HG03103 (cell line): Measurements from ENCODE around the gene JADE2.

ENCODE experiments used
- ATAC-seq: cut with Tn5 transposase; IDR thresholded peaks from one replicate; pipeline ENCODE4 v1.9.1; 2021; ENCODE audit warnings: low read depth; ENCODE audit not compliant: unreplicated experiment

Gene JADE2

DNA sequence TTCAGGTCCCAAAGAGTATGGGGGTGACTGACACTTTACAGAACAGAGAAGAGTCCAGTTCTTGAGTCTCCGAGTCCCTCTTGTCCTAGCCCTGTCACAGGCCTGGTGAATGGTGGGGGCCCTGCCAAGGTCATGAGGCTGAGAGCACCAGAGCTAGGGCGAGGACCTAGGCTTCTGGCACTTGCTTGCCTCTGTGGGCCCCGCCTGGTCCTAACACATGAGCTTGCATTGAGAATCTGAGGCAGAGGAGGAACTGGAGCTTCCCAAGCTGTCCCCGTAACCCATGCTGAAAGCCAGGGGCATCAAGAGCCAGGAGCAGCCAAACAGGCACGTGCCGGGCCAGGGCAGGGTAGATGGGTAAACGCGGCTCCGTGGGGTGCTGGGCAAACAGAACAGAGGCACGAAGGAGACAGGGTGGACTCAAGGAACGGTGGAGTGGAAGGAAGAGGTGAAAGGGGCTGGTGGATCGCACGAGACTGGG, 41.3 kb downstream of the JADE2 start:
- no peak for ATAC-seq

DNA sequence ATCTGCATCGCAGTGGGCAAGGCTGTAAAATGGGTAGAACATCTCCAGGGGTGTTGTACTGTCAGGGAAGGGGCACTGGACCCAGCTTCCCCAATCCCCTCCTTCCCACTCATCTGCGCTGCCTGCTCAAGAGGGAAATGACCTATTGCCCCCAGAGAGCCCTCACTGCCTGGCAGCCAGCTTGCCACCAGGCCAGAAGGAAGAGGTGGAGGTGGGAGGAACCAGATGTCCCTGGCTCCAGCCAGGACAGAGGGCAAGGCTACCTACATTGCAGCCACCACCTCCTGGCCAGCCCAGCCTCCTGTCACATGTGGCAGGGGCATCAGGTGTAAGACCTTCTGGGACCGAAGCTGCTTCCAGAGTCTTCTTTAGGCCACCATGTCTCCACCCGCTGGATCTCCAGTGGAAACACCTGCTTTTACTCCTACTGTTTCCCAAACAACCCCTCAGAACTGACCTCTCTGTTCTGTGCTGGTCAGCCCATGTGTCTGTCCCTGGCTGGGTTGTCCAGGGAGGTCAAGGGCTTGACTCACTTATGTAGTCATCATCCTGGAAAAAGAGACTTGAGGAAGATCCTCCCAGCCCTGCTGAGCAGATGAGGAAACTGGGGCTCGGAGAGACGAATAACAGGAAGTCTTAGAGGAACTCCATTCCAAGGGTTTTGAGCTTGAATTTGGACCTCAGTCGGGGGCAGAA, 42.3 kb downstream of the JADE2 start:
- no peak for ATAC-seq

DNA sequence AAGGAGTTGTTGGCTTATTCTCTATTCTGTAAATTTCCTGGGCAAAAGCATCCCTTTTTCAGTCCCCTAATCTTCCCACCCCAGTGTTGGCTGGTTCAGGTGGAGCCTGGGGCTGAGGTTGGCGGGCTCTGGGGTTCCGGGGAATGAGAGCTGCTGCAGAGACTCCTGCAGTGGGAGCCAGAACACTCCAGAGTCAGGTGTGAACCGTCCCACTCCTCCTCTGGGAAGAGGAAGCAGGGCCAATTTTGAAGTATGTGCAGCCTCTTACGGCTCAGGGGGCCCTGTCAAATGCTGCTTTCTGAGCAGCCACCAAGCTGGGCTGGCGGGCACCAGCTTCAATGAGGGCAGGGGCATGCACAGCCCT, 42.8 kb downstream of the JADE2 start:
- no peak for ATAC-seq

DNA sequence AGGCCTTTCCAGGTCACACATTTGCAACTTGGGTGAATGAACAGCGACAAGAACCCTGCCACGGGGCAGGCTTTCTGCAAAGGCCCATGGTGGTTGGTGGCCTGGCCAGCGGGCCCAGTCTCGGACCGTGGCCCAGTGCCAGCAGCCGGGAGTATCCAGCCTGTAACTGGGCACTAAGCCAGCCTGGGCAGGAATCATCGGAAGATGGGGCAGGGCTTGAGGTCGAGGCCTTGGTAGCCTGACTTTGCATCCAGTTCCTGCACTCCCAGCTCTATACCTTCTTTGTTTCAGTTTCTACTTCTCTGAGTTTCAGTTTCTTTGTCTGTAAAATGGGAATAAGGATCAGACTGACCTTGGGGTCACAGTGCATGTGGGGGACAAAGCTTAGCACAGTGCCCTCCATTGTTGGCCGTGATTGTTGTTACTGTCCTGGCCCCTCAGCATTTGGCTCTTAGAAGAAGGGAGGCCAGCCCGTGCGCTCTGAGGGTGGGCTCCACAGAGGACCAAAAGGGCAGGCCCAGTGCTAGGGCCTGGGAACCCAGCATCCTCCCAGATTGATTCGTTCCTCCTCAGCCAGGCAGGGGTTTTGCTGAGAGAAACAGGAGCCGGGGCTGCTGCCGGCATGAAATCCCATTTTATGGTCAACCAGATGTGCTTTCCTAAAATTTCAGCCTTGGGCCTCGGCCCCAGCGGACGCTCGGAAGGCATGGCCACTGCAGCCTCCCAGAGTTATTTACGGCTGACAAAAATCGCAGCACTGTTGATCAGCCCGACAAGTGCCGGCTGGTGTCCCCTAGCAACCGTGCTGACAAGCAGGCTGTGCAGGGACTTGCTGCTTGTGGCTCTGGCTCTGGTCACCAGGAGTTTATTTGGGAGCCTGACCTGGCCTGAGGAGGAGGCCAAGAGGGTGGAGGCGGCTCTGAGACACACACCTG, 43.6 kb downstream of the JADE2 start:
- ATAC-seq: no peak

DNA sequence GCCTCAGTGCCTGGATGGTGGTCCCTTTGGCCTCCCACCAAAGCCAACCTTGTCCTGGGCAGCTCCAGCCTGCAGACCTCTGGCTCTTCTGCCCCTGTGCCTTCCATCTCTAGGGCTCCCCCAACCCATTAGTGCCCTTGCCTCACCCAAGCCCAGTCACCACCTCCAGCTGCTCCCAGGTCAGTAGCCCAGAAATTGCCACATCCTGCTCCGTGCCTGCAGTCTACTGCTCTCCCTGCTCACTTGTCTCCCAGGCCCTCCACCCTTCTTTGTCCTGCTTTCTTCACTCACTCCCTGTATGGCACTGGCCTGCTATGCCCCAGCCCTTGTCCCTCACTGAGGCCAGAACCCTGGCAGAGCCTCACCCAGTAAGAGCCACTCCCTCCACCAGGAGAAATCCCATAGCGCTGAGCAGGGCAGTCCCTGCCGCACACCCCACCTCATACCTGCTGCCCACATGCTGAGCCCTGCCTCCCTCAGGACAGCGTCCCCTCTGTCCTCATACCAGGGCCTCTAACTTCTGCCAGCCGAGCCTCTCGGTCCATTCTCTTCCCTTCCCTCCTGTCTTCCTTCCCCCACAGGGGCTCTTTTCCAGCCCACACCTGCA, 44.4 kb downstream of the JADE2 start:
- ATAC-seq: no peak

DNA sequence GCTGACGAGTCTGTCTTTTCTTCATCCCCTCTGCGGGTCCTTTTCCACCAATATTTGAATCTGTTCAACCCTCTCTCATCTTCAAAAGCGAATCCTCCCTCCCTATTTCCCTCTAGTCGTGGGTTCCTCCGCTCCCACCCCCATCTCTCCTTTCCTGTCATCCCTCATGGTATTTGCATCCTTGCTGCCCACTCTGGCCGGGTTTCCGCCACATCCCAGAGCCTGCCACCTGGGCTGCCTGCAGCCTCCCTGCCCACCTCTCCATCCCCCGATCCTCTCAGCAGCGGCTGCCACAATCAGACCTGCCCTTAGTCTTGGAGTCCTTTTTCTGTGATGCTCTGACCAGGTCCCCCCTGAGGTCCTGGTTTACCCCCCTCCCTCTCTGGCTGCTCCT, 44.9 kb downstream of the JADE2 start:
- no peak for ATAC-seq

DNA sequence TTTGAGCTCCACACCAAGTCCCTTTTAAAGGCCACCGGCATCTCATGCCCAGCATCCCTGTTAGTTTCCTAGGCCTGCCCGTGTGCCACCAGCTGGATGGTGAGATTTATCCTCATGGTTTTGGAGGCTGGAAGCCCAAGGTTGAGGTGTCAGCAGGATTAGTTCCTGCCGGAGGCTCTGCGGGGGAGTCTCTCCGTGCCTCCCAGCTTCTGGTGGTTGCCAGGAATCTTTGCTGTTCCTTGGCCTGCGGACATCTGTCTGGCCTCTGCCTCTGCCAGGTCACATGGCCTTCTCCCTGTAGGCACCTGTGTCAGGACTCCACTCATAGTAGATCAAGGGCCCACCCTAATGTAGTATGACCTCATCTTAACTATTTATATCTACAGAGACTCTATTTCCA, 45.4 kb downstream of the JADE2 start:
- ATAC-seq: no peak

DNA sequence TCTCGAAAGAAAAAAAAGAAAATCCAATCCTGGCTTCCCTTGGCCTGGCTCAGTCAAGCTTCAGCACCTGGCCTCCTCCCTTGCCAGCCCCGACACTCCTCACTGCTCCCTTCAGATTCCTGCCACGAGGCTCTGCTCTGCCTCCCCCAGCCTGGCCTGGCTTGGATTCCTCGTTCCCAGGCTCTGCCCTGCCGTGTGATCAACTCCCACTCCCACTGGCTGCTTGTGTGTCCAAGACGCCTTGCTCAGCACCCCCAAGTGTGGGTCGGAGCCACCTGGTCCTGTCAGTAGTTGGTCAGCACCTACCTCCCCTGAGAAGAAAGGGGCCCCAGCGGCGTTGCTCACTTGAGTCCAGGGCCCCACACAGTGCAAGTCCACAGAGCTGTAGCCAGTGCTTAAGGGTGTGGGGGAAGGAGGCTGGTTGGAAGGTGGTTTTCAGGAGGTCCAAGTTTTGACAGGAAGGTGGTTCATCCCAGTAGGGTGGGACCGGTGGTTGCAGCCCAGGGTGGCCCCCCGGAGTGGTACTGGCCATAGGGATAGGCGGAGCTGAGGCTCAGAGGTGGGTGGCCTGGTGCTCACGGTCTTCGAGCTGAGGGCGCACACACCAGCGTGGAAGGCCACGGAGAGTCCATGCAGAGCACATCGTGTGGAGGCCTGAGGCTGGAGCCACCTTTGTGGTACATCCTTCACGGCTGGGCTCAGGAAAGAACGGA, 46.4 kb downstream of the JADE2 start:
- ATAC-seq: no peak

DNA sequence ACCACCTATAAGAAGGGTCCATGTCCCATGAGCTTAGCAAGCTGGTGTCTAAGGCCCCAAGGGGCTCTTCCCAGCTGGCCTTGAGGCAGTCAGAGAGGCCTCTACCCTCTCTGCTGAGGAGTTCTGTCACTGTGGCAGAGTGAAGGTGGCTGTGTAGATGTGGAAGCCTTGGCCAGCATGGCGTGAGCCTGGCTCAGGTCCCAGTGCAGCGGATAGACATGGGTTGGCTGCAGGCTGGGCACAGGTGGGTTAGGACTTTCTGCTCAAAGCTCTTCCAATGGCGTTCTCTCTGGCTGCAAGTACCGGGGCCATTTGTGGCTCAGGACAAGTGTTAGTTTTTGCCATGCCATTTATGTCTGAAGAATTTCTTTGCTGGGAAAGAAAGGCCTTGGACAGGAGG, 47.3 kb downstream of the JADE2 start:
- no peak for ATAC-seq

DNA sequence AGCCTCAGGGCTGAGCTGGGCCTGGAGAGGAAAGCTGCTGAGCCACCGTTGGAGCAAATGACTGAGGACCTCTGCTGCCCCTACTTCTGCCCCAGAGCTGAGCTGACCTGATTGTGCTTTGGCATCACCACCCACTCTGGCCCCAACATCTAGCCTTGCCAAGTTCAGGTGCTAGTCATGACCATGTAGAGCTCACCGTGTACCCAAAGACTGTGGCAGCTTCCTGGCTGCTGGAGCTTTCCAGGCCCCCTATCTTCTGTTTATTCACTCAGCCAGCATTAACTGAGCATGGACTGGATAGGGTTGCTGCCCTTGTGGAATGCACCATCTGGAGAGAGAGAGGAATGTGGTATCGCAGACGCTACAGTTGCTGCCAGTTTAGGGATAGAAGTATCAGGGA, 49.1 kb downstream of the JADE2 start:
- ATAC-seq: no peak

DNA sequence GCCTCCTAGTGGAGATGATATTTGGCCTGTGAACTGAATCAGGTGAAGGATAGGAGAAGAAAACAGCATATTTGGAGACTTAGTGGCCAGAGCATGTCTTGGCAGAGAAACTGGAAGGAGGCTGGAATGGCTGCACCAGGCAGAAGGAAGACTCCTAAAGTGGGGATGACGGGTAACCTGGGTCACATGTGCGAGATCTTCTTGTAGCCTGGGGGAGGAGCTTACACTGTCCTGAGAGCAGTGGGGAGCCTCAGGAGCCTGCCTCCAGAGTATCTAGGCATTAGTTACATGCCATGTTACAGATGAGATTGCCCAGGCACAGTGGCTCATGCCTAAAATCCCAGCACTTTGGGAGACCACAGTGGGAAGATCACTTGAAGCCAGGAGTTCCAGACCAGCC, 49.8 kb downstream of the JADE2 start:
- no peak for ATAC-seq

DNA sequence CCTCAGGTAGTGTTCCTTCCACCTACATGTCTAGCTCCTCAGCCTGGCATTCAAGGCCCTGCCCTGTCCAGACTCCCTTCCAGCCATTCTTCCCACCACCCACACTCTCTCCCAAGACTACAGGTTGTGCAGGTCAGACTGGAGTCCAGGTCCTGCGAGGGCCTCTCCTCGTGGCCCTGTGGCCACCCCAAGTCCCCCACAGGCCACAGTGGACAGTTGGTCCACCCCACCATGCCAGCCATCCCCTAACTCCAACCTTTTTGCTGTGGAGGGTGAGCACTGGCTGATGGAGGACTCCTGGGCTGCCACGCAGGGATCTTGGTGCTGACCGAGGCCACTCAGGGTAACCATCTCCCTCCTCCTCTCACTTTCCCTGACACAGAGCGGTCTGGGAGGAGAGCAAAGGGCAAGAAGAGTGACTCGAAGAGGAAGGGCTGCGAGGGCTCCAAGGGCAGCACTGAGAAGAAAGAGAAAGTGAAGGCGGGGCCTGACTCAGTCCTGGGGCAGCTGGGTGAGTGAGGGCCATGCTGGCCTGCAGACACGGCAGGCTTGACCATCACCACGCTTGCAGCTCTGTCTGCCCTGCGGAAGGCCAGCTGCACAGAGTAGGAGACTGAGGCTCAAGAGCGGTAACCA, 51.0 kb downstream of the JADE2 start:
- no peak for ATAC-seq

DNA sequence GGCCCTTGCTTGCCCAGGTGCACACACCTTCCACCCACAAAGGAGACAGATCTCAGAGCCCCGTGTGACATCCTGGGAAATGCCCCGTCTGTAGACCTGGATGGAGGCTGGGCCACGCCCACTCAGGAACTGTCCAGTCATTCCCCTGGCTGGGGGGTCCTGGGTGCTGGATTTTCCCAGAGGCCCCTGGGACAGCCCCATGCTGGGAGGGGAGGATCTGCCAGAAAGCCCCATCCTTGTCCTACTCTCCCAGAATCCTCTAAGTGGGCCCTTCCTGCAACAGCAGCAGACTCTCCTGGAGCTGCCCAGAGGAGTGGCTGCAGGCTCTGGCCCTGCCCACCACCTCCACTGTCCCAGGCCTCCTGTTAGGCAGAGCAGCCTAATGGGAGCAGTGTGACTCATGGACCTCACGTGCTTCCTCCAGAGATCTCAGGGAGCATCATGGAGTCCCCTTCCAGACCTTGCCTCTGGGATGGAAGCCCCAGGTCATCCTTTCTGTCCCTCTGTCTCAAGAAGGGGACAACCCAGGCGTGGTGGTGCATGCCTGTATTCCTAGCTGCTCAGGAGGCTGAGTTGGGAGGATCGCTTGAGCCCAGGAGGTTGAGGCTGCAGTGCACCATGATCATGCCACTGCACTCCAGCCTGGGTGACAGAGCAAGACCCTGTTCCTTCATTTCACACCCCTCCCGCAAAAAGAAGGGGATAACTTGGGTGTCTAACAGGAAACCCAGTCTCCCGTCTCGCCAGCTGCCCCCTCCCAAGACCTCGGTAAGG, 51.7 kb downstream of the JADE2 start:
- no peak for ATAC-seq

DNA sequence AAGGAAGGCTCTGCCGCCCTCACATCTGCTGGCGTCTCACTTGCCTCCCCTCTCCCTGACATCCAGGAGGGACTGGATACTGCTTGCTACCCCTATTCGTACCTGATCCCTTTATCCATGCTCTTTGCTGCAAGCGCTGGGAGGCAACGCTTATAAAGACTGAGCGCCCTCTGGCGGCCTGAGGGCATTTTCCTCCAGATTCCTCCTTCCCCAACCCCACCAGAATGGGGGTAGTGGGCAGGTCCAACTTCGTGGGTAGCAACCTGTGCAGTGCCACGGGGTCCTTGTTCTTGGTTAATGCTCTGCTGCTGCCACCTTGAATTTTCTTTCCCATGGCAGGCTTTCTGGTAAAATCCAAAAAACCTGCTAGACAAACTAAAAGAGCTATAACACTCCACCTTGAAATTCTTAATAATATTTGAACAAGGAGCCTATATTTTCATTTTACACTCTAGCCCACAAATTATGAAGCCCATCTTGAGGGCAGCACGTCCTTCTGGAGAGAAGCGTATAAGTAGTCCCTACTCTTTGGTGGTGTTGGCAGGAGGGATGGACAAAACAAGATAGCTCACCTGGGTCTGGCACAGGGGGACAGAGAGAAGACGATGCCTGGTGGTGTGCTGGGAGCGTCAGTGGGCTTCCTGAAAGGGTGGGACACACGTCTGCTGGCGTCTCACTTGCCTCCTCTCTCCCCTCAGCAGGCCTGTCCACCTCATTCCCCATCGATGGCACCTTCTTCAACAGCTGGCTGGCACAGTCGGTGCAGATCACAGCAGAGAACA, 52.5 kb downstream of the JADE2 start:
- no peak for ATAC-seq

DNA sequence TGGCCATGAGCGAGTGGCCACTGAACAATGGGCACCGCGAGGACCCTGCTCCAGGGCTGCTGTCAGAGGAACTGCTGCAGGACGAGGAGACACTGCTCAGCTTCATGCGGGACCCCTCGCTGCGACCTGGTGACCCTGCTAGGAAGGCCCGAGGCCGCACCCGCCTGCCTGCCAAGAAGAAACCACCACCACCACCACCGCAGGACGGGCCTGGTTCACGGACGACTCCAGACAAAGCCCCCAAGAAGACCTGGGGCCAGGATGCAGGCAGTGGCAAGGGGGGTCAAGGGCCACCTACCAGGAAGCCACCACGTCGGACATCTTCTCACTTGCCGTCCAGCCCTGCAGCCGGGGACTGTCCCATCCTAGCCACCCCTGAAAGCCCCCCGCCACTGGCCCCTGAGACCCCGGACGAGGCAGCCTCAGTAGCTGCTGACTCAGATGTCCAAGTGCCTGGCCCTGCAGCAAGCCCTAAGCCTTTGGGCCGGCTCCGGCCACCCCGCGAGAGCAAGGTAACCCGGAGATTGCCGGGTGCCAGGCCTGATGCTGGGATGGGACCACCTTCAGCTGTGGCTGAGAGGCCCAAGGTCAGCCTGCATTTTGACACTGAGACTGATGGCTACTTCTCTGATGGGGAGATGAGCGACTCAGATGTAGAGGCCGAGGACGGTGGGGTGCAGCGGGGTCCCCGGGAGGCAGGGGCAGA, 53.3 kb downstream of the JADE2 start:
- no peak for ATAC-seq

DNA sequence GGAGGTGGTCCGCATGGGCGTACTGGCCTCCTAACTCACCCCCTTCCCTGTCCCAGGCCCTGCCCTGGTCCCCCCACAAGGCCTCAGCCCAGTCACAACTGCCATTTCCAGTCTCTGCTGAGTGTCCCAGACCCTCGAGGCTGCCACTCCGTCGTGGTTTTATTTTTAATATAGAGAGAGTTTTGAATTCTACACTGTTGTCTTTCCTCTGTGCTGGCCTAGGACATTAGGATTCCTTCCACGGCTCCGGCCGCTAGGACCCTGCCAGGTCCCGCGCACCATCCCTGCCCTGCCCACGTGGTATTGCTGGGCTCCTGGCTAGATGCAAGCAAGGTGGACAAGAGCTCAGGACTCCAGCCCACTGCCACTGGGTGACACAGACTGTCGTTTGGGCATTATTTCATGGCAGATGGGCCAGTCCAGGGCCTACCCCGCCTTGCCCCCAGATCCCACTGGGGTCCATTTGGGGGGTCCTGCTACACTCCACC, 53.9 kb downstream of the JADE2 start:
- ATAC-seq: no peak

DNA sequence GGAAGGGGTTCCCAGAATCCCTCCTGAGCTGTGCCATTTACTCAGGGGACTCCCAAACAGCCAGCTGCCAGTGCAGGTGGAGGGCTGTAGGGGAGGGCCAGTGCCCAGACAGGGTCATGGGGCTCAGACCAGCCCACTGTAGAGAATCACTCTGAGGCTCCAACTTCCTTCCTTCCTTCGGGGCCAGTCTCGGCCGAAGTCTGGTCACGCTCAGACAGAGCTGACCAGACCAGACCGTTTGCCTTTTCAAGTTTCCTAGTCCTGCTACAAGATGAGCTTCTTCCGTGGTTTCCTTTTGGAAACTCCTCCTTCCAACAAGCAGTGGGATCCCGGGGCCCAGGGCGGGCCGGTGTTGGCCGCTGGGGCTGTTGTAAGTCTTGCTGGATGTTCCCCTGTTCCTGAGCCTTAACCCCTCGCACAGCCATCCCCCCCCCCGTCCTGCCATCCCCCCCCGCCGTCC, 54.6 kb downstream of the JADE2 start:
- ATAC-seq: no peak
